NB4 (cell line): Measurements from ENCODE around the gene XCL1.
"Not testable (repeated sequence)": the region's sequence is repeated elsewhere in the genome, so short reads cannot be mapped to it uniquely, and the experiment has no call there.

ENCODE experiments used
- DNase-seq: peaks from one replicate; pipeline ENCODE4 v3.0.0; 2010; ENCODE audit warnings: low read depth
- H3K4me3 ChIP-seq: one replicate; pipeline ENCODE4 v1.5.1; 2011; ENCODE audit warnings: mild to moderate bottlenecking, low read depth, low read length, moderate library complexity
- CTCF ChIP-seq: IDR thresholded peaks from one replicate; pipeline ENCODE4 v1.5.1; 2012; ENCODE audit warnings: low read depth, low read length
- MAX ChIP-seq: IDR thresholded peaks from 2 replicates; pipeline ENCODE4 v1.6.1; 2011; ENCODE audit warnings: low read depth, low read length
- MYC ChIP-seq: IDR thresholded peaks from 2 replicates; pipeline ENCODE4 v1.6.1; 2011; ENCODE audit warnings: low read depth, low read length
- POLR2A ChIP-seq: IDR thresholded peaks from 2 replicates; pipeline ENCODE4 v1.6.1; 2011; ENCODE audit warnings: mild to moderate bottlenecking; ENCODE audit not compliant: insufficient read length; ENCODE audit errors: extremely low read depth

Gene XCL1

DNA sequence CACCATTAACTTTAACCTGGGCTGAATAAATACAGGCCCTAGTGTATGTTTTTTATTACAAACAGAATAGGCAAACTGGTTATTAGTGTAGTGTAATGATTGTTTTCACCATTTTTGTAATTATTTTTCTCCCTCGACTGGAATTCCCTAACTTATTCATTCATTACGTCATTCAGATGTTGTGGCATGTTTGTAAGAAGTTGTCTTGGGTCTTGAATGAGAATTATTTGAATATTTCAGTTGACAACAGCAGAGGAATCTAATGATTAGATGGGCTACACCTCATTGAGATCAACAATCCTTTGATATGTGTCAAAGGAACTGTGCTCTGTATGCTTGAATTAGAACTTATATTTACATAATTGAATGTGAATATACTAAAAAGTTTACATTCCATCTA is 12.8 kb downstream of the XCL1 start:
- DNase-seq = no peak
- TF ChIP-seq POLR2A (no peak), MYC (no peak), CTCF (no peak), MAX (no peak)
- H3K4me3 ChIP-seq = no peak overlapping the region

DNA sequence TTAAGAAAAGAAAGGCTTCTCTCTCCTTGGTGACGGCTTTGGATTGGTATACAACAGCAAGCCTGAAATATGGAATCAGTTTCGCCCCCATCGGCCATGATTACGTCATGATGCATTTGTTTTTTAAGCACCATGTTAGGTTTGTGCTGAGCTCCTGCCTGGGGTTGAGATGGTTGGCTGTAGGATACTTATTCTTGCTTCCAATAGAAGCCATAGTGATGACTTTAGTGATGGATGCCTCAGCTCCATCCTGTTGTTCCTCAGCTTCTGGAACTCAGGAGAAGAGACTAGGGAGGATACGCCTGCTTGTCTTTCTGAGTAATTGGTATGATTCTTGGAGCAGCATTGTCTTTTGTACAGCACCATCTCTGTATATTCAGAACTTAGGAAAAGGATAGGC is 14.7 kb downstream of the XCL1 start:
- DNase-seq = no peak
- TF ChIP-seq CTCF (no peak), MYC (no peak), POLR2A (no peak), MAX (no peak)
- H3K4me3 ChIP-seq = no peak overlapping the region

GRCh38 chr1:168591641-168592250 is 15.3 kb downstream of the XCL1 start:
- TF ChIP-seq POLR2A = no peak
- TF ChIP-seq MAX = no peak
- no peak for TF ChIP-seq MYC
- no peak for TF ChIP-seq CTCF
- no peak for DNase-seq
- H3K4me3 ChIP-seq = no peak overlapping the region

DNA sequence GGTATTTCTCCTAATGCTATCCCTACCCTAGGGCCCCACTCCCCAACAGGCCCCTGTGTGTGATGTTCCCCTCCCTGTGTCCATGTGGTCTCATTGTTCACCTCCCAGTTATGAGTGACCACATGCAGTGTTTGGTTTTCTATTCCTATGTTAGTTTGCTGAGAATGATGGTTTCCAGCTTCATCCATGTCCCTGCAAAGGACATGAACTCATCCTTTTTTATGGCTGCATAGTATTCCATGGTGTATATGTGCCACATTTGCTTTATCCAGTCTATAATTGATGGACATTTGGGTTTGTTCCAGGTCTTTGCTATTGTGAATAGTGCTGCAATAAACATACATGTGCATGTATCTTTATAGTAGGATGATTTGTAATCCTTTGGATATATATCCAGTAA is 19.0 kb downstream of the XCL1 start:
- not testable (repeated sequence) for DNase-seq, H3K4me3 ChIP-seq

DNA sequence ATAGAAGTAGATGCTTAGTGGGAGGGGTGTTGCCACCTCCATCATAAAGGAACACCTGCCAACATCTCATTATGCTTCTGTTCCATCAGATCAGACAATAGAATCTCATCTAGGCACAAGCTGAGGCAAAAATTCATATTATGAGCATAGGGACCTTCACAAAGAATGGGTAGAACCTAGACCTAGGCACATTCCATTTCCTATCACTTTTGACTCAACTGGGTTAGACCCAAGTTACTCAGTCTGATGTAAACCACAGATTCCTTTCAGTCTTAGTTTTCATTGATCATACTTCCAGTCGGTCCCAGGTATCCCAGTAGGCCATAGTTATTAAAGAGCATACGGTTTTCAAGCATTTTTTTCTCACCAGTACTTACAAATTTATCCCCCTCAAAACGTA is 21.7 kb downstream of the XCL1 start:
- no peak for DNase-seq
- no peak overlapping the region for H3K4me3 ChIP-seq
- TF ChIP-seq MYC (no peak), POLR2A (no peak), MAX (no peak)

DNA sequence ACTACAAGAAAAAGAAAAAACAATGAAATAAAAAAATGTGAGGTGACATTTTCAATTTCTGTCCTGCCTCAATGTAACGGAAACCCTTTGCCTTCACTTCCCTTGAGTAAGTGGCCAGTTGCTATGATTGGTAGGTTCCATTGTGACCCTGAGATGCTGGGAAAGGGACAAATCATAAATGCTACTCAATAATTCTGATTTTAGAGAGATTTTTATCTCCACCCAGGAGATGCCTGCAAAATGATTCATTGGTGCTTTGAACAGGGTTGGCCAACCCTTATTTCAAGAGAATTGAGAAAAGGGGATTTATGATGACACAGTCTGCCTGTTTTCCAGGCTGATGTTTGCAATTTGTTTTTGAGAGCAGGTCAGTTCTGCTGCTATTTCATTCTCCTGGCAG is 22.5 kb downstream of the XCL1 start:
- no peak overlapping the region for H3K4me3 ChIP-seq
- TF ChIP-seq POLR2A (no peak), CTCF (no peak), MYC (no peak), MAX (no peak)
- DNase-seq = no peak

- no peak for TF ChIP-seq MAX
- no peak for TF ChIP-seq MYC
- no peak for TF ChIP-seq CTCF
- no peak for TF ChIP-seq POLR2A
- H3K4me3 ChIP-seq = no peak overlapping the region
- DNase-seq = no peak
Observed at GRCh38 chr1:168599641-168600040, 23.2 kb downstream of the XCL1 start.
